Choroid plexus epithelial cell (primary cell): ENCODE measurements around the gene LZTS2.

ENCODE experiments used
- DNase-seq: peaks from one replicate; pipeline ENCODE4 v3.0.0-alpha.2; 2010; ENCODE audit warnings: low read depth
- H3K4me3 ChIP-seq: 2 replicates; pipeline ENCODE4 v1.5.1; 2011; ENCODE audit warnings: low read depth, mild to moderate bottlenecking, control low read depth, low read length, moderate library complexity
- CTCF ChIP-seq: conservative IDR thresholded peaks from 2 replicates; pipeline ENCODE4 v1.5.1; 2011; ENCODE audit warnings: low read depth, mild to moderate bottlenecking, control low read depth, inconsistent platforms, low read length, moderate library complexity

Gene LZTS2

DNA sequence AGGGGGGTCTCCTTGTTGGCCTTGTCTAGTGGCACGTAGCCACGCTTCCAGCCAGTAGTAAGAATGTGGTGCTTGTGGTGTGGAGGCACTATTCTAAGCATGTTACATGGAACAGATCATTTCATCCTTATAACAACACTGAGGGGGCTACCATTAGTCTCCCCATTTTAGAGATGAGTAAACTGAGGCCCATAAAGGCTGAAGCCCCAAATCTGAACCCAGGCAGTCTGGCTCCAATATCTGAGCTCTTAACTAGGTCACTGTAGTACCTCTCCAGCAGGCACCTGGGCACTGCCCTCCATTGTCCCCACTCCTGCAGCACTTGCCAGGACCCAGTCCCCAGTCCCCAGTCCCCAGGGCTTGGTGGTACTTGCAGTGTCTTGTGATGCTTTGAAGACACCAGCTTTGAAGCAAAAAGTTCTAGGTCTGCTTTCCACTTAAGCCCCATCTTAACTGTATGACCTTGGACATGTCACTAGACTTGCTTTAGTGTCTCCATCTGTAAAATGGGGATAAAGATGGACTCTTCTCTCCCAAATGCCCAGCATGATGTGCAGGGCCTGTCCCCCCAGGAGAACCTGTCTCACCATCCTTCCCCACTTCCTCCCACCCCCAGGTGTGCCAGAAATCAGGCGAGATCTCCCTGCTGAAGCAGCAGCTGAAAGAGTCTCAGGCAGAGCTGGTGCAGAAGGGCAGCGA lies 6.4 kb downstream of the LZTS2 start:
- no peak for TF ChIP-seq CTCF
- no peak overlapping the region for H3K4me3 ChIP-seq
- no peak for DNase-seq

DNA sequence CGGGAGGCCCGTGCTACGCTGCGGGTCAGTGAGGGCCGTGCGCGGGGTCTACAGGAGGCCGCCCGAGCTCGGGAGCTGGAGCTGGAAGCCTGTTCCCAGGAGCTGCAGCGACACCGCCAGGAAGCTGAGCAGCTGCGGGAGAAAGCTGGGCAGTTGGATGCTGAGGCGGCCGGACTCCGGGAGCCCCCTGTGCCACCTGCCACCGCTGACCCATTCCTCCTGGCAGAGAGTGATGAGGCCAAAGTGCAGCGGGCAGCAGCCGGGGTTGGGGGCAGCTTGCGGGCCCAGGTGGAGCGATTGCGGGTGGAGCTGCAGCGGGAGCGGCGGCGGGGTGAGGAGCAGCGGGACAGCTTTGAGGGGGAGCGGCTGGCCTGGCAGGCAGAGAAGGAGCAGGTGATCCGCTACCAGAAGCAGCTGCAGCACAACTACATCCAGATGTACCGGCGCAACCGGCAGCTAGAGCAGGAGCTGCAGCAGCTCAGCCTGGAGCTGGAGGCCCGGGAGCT lies 7.0 kb downstream of the LZTS2 start:
- DNase-seq, result no peak
- no peak for TF ChIP-seq CTCF
- no peak overlapping the region for H3K4me3 ChIP-seq

DNA sequence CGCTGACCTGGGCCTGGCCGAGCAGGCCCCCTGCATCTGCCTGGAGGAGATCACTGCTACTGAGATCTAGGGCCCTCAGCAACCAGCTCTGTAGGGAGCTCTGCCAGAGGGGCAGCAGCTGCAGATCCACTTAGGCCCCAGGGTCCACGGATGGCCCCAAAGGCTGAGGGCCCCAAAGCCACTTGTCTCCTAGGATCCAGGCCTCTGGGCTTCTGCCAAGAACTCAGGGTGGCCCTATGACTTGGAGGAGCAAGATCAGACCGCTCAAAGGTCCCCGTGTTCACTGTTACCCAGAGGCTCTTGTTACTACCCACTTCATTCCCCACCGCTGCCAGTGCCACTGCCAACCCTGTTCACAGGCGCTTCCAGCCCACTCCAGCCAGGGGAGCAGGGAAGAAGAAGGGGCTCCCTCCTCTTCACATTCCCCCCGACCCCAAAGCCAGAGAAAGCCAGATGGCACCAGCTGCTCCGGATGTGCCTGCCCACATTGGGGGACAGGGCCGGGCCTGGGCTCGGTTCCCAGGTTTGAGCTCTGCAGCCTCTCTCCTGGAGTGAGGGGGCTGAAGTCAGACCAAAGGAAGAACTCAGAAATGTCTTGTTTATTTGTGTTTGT lies 7.6 kb downstream of the LZTS2 start:
- DNase-seq, result no peak
- no peak overlapping the region for H3K4me3 ChIP-seq
- no peak for TF ChIP-seq CTCF

- H3K4me3 ChIP-seq, result no peak overlapping the region
- DNase-seq, result no peak
- TF ChIP-seq CTCF, result no peak
Measured at GRCh38 chr10:101007915-101008822, 8.6 kb downstream of the LZTS2 start.

DNA sequence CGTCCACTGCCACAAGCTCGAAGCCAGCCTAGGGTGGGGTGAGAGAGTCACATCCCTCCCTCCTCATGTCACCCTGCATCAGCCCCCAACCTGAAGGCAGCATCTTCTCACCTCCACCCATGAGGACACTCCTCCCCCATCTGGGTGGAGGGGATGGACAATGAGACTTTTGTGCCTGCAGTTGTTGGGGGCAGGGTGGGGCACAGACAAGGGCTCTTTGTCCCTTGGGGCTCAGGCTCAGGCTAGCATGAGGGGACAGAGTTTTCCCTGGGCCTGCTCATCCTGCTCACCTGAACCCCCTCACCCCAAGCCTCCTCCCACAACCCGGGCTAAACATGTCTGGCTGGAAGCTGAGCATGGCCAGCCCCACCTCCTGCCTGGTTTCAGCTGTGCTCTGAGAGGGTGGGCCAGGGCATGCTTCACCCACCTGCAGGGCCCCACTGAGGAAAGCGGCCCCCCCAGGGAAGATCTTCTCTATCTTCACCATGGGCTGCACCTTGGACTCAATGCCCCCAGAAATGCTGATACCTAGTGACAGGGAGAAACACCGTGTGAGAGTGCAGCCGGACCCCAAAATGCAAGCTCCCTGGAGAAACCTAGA lies 9.3 kb downstream of the LZTS2 start:
- no peak for TF ChIP-seq CTCF
- no peak overlapping the region for H3K4me3 ChIP-seq
- no peak for DNase-seq

DNA sequence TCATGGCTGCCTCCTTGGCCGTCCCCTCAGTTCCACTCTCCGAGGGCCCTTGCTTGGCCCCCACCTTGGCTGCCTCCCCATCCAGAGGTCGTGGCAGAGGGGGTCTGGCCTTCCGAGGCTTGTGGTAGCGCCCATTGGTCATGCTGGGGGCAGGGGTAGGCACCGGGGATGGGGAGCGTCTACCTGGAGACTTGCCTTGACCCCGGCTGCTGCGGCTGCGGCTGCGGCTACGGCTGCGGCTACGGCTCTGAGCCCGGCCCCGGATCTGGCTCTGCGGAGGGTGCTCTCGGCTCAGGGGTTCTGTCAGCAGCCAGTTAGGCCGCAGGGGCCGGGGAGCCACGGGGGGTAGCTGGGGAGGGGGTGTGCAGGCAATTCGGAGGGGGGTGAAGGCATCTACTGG lies 10.7 kb downstream of the LZTS2 start:
- H3K4me3 ChIP-seq, result no peak overlapping the region
- no peak for TF ChIP-seq CTCF
- DNase-seq, result no peak
